ENCODE measurements around the gene PAX9. TPM values are rescaled to one million over a fixed set of nuclear protein-coding genes. Genes with fewer than 3 reads are reported as not detected.

Gene PAX9
- total and polyA plus RNA-seq, 2 of the 13 experiments (the other 11 are each of a cell fraction or from before 2014, with no cell fraction given), result 0.03 TPM; not detected in 1

DNA sequence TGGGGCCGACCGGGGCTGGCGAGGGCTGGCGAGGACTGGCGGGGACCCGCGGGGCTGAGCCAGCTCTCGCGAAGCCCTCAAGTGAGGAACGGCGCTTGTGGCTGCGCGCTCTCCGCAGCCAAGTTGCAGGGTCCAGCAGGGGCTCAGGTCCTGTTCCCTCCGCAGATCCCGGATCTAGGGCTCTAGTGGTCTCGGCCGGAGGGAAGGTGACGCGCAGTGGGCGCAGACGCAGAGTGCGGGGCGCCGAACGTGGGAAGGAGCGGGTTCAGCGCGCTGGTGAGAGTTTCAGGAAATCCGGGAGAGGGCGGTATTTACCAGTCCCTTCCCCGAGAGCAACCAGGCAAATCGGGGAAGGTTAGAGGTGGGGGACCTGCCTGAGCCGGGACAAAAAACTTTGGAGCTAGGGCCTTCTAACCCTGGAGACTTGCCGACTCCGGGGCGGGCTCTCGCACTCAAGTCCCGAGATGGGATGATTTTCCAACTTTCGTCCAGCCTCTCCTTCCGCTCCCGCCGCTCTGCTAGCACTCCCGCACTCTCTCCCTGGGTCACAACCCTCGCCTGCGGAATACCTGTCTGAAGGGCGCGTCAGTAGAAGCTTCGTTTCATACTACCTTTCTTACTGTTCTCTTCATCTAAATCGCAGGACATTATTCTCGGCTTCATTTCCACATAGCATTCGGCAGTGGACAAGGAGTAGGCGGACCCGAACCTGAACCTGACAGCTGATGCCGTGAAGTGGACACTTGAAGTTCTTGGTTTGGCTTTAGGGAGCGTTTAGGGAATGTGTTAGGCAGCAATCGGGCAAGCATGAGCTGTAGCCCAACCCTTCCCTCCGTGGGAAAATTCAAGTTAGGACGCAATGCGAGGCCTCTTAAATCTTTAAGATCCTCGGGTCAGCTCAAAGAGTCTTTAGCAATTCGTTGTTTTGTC, 13.6 kb upstream of the PAX9 start (continued):
- TF ChIP-seq RBAK (CRISPR knock-in tag; IDR thresholded peaks at IDR 0.05) (no peak), NFYB (CRISPR knock-in tag; IDR thresholded peaks at IDR 0.05) (0 out of 2 replicates have a peak, but pooled peaks have one; percentile 5), ZSCAN31 (CRISPR knock-in tag; IDR thresholded peaks at IDR 0.05; ENCODE audit: low read depth) (no peak), RFX5 (IDR thresholded peaks at IDR 0.05; ENCODE audit: low read depth, low read length) (no peak), SIX4 (CRISPR knock-in tag; IDR thresholded peaks at IDR 0.05) (no peak), MED13 (CRISPR knock-in tag; IDR thresholded peaks at IDR 0.05) (no peak; the same call in 1 of the 2 replicates), GLI4 (CRISPR knock-in tag; IDR thresholded peaks at IDR 0.05; ENCODE audit: borderline replicate concordance) (0 out of 2 replicates have a peak, but pooled peaks have one; percentile 74), NONO (IDR thresholded peaks at IDR 0.05) (no peak), NONO (CRISPR knock-in tag; conservative IDR thresholded peaks at IDR 0.05) (no peak), ZFP62 (CRISPR knock-in tag; IDR thresholded peaks at IDR 0.05) (no peak), GABPB1 (CRISPR knock-in tag; IDR thresholded peaks at IDR 0.05) (peak; percentile 73), SUZ12 (IDR thresholded peaks at IDR 0.05; ENCODE audit: low read depth, low read length) (no peak), ZNF367 (CRISPR knock-in tag; IDR thresholded peaks at IDR 0.05; ENCODE audit: borderline replicate concordance) (no peak), POLR2AphosphoS2 (IDR thresholded peaks at IDR 0.05; ENCODE audit: low read depth, low read length) (no peak), ZNF160 (CRISPR knock-in tag; IDR thresholded peaks at IDR 0.05) (0 out of 2 replicates have a peak, but pooled peaks have one; percentile 40), ZNF543 (CRISPR knock-in tag; IDR thresholded peaks at IDR 0.05) (no peak), MIXL1 (CRISPR knock-in tag; IDR thresholded peaks at IDR 0.05) (peak; percentile 36; the same call in 1 of the 2 replicates), ZNF282 (IDR thresholded peaks at IDR 0.05; ENCODE audit: partially characterized antibody) (no peak)
- TF ChIP-seq, protein P1, sequence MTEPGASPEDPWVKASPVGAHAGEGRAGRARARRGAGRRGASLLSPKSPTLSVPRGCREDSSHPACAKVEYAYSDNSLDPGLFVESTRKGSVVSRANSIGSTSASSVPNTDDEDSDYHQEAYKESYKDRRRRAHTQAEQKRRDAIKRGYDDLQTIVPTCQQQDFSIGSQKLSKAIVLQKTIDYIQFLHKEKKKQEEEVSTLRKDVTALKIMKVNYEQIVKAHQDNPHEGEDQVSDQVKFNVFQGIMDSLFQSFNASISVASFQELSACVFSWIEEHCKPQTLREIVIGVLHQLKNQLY (CRISPR knock-in tag; IDR thresholded peaks at IDR 0.05), result no peak
- TF ChIP-seq, protein P2, sequence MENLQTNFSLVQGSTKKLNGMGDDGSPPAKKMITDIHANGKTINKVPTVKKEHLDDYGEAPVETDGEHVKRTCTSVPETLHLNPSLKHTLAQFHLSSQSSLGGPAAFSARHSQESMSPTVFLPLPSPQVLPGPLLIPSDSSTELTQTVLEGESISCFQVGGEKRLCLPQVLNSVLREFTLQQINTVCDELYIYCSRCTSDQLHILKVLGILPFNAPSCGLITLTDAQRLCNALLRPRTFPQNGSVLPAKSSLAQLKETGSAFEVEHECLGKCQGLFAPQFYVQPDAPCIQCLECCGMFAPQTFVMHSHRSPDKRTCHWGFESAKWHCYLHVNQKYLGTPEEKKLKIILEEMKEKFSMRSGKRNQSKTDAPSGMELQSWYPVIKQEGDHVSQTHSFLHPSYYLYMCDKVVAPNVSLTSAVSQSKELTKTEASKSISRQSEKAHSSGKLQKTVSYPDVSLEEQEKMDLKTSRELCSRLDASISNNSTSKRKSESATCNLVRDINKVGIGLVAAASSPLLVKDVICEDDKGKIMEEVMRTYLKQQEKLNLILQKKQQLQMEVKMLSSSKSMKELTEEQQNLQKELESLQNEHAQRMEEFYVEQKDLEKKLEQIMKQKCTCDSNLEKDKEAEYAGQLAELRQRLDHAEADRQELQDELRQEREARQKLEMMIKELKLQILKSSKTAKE (CRISPR knock-in tag; IDR thresholded peaks at IDR 0.05; ENCODE audit: borderline replicate concordance), result no peak
- TF ChIP-seq, protein P3, sequence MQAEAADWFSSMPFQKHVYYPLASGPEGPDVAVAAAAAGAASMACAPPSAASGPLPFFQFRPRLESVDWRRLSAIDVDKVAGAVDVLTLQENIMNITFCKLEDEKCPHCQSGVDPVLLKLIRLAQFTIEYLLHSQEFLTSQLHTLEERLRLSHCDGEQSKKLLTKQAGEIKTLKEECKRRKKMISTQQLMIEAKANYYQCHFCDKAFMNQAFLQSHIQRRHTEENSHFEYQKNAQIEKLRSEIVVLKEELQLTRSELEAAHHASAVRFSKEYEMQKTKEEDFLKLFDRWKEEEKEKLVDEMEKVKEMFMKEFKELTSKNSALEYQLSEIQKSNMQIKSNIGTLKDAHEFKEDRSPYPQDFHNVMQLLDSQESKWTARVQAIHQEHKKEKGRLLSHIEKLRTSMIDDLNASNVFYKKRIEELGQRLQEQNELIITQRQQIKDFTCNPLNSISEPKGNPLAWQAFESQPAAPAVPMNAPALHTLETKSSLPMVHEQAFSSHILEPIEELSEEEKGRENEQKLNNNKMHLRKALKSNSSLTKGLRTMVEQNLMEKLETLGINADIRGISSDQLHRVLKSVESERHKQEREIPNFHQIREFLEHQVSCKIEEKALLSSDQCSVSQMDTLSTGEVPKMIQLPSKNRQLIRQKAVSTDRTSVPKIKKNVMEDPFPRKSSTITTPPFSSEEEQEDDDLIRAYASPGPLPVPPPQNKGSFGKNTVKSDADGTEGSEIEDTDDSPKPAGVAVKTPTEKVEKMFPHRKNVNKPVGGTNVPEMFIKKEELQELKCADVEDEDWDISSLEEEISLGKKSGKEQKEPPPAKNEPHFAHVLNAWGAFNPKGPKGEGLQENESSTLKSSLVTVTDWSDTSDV (CRISPR knock-in tag; IDR thresholded peaks at IDR 0.05), result no peak; the same call in 1 of the 2 replicates
- TF ChIP-seq, protein P4, sequence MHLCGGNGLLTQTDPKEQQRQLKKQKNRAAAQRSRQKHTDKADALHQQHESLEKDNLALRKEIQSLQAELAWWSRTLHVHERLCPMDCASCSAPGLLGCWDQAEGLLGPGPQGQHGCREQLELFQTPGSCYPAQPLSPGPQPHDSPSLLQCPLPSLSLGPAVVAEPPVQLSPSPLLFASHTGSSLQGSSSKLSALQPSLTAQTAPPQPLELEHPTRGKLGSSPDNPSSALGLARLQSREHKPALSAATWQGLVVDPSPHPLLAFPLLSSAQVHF (CRISPR knock-in tag; IDR thresholded peaks at IDR 0.05), result no peak
- TF ChIP-seq, protein P5, sequence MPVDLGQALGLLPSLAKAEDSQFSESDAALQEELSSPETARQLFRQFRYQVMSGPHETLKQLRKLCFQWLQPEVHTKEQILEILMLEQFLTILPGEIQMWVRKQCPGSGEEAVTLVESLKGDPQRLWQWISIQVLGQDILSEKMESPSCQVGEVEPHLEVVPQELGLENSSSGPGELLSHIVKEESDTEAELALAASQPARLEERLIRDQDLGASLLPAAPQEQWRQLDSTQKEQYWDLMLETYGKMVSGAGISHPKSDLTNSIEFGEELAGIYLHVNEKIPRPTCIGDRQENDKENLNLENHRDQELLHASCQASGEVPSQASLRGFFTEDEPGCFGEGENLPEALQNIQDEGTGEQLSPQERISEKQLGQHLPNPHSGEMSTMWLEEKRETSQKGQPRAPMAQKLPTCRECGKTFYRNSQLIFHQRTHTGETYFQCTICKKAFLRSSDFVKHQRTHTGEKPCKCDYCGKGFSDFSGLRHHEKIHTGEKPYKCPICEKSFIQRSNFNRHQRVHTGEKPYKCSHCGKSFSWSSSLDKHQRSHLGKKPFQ (CRISPR knock-in tag; IDR thresholded peaks at IDR 0.05; ENCODE audit: insufficient replicate concordance), result no peak

Measured in HepG2 (cell line).